Measurements from ENCODE around the gene FALEC.
A peak's percentile ranks its signal among the peaks of the same experiment; 100 is the strongest.

Gene FALEC

DNA sequence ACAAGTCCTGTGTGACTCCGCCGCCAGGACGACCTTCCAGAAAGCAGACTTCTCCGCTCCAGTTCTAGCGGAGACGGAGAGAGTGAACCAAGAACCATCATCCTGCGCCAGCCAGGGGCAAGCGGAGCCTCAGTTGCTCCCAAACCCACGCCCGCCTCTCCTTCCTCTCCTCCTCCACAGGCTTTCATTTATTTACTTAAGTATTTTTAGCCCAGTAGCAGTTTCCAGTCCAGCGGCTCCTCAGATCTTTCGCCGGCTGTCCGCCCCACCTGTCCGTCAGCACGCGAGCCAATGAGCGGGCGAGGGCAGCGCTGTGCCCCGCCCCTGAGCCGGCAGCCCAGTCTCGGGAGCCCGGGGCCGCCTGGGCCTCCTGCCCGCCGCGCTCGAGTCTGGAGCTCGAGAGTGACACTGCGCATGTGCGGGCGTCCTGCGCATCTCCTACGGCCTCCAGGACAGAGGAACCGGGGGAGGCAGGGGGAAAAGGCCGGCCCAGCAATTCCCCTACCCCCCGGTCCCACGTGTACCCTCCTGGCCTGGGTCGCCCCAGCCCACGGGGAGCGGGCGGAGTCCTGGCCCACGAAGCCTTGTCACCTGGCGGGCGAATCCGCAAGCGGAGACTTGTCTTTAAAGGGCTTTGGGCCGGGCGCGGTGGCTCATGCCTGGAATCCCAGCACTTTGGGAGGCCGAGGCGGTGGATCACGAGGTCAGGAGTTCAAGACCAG is at the start of gene FALEC:
Gene FALEC, plus strand, starts transcription at position 425 of the 722 bp plus-strand sequence.
- peak; percentile 93 to 94 for DNase-seq

DNA sequence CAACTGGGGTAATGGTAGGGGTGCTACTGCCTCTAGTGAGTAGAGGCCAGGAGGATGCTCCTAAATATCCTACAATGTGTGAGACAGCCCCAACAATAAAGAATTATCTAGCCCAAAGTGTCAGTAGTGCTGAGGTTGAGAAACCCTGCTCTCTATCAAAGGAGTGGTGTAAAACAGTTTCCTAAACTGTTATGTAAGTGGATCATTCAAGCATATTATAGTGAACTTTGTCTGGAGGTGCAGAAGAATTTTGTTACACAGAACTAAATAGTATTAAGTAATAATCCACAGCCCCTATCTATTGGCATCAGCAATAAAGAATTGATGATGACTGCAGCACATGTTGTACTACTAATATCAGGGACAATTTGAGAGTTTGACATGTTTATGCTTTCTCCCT is 48.6 kb upstream of the FALEC start:
- DNase-seq: no peak

DNA sequence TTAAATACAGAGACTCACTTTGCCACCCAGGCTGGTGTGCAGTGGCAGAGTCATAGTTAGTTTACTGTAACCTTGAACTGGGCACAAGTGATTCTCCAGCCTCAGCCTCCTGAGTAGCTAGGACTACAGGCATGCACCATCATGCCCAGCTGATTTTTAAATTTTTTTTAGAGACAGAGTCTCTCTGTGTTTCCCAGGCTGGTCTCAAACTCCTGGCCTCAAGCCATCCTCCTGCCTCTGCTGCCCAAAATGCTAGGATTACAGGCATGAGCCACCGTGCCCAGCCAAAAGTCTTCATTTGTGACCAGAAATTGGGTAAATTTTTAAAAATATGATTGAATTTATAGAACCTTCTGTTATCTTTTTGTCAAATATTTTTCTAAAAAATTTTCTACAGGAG is 46.3 kb upstream of the FALEC start:
- DNase-seq: no peak

DNA sequence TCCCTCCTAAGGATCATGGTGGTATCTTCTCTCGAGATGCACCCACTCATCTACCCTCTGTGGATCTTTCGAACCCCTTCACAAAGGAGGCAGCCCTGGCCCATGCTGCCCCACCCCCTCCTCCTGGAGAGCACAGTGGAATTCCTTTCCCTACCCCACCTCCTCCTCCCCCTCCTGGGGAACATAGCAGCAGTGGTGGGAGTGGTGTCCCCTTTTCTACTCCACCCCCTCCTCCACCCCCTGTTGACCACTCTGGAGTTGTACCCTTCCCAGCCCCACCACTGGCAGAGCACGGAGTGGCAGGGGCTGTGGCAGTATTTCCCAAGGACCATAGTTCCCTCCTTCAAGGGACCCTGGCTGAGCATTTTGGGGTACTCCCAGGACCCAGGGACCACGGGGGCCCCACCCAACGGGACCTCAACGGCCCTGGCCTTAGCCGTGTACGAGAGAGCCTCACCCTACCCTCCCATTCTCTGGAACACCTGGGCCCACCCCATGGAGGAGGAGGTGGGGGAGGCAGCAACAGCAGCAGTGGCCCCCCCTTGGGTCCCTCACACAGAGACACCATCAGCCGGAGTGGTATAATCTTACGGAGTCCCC is 42.9 kb upstream of the FALEC start:
- DNase-seq: no peak

DNA sequence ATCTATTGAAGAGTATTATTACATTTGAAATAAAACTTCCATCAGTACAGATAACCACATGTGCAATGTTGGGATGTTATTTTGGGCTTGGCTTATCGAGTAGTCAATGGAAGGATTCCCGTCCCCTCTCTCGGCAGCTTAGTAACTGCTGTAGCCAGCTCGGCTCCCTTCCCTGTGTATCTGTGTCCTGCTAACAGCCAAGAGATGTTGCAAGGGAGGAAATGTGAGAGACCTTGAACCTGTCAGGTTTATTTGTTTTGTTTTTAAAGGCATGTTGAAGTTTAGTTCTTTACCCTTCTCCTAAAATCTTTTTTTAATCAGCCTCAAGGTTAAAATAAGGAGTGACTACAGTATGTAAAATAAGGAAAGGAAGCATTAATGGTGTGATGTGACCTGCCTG is 41.9 kb upstream of the FALEC start:
- no peak for DNase-seq

DNA sequence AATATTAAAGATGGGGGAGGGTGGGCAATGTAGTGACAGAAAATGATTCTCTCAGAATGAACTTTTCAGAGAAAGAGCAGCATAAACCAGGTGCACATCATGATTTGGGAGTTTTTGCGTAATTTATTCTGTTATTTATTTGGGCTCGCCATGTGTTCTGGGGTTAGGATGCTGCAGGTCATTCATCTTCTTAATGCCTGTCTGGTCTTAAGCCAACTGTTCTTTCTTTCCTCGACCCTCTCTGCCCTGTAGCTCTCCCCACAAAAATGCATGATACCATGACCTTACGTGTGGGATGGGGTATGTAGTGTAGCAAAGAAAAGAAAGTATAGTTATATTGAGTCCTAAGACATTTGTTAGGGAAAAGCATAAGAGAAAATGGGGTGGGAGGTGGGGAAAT is 40.7 kb upstream of the FALEC start:
- DNase-seq: no peak

DNA sequence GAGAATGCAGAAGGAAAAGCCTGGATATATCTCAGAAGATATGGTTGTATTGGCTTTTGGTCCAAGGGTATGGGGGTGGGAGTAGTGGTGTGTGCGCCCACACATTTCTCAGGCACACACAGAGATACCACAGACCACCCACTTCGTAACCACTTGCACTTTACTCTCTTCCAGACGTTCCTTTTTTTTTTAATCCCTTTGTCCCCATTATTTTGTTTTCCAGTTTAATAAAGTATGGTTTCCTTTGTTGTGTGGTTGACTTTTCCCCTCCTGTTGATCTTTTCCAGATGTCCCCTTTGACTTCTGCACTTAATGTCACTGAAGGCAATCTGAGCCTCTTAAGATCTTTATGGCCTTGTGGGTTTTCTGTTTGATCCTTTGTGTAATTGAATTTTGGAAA is 38.8 kb upstream of the FALEC start:
- DNase-seq: no peak

DNA sequence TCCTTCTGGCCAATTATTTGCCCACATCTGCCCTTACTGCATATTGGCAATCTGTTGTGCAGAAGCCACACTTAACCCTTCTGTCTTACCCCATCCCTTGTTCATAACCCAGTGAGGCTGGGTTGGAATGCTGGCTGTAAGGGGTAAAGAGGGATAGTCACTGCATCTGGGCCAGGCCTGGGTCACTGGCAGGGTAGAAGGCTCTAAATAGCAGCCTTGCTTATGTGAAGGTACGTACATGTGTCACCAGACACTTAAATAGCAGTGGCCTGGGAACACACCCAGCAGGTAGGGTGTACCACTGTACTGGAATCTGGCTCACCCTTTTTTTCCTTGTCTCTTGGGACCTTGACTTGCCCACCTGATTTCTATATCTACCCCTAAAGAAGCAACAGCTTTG is 38.2 kb upstream of the FALEC start:
- DNase-seq: no peak

DNA sequence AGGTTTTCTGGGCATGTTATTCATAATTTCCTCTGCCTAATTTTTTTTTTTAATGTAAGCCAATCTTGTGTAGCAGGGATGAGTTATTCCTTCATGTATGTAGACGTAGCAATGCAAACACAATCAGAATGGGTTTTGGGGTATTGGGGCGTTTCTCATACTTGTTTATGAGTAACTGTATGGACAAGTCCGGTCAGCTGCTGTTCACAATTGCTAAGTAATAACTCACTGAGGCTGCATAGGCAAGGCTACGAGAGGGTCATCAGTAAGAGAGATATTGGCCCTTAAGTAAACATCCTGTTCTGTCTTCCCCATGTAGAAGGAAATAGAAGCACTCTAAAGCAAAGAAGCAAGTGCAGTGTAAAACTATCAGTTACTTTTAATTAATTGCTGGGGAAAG is 37.8 kb upstream of the FALEC start:
- DNase-seq: no peak

DNA sequence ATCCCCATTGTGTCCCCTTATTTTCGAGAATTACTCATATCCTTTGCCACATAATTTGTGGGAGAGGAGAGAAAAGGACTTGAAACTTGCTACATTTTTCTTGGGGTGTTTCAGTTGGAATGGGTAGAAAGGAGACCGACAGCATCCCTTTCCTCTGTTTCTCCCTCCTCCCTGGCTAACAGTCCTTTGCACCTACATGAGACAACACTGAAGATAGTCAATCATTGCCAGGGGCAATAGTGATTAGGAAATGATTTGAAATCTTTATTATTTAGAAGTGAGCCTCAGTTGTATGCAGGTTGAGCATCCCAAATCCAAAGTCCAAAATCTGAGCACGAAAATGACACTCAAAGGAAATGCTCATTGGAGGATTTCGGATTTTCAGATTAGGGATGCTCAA is 36.2 kb upstream of the FALEC start:
- no peak for DNase-seq

DNA sequence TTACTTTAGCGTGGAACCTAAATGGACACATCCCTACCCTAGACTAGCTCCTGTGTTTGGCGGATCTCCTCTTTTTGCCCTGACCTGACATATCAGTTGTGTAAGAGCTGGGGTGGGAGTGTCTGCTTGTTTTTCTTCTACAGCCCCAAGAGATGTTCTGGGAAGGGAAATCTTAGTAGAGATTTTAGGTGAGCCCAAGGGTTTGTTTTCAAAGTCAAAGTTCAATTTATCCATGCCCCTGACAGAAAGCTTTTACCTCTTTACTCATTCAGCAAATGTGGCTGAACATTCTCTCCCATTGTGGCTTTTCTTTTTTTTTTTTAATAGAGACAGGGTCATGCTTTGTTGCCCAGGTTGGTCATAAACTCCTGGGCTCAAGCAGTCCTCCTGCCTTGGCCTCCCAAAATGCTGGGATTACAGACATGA is 35.6 kb upstream of the FALEC start:
- no peak for DNase-seq

DNA sequence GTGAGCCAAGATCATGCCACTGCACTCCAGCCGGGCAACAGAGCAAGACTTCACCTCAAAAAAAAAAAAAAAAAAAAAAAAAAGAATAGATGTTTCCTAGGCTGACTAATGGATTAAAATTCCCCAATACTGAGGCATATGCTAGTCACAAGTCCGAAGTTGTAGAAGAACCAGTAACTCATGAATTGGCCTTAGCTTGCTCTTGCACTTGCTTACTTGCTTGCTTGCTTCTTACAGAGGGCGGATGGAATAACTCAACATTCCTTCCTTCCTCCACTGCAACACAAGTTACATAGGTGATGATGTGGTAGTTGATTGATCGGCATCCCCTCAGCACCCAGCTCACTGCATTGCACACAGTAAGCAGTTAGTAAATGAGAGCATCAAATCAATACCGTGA is 31.1 kb upstream of the FALEC start:
- DNase-seq: no peak

DNA sequence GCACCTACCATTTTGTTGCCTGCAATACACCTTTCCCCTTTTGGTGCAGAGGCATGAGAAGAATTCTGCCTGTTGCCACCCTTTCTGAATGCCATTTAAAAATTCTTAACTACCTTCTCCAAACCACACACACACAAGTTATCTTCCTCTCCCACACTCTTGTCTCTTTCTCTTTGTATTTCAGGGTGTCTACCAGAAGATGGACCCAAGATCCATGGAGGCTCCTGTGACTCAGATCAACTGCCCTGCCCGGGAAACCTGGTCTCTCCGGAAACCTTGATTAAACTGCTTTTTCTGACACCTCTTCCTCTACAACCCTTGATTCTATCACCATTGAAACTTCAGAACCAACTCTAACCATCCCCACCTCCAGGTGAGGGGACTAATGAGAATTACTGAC is 30.7 kb upstream of the FALEC start:
- DNase-seq: no peak

DNA sequence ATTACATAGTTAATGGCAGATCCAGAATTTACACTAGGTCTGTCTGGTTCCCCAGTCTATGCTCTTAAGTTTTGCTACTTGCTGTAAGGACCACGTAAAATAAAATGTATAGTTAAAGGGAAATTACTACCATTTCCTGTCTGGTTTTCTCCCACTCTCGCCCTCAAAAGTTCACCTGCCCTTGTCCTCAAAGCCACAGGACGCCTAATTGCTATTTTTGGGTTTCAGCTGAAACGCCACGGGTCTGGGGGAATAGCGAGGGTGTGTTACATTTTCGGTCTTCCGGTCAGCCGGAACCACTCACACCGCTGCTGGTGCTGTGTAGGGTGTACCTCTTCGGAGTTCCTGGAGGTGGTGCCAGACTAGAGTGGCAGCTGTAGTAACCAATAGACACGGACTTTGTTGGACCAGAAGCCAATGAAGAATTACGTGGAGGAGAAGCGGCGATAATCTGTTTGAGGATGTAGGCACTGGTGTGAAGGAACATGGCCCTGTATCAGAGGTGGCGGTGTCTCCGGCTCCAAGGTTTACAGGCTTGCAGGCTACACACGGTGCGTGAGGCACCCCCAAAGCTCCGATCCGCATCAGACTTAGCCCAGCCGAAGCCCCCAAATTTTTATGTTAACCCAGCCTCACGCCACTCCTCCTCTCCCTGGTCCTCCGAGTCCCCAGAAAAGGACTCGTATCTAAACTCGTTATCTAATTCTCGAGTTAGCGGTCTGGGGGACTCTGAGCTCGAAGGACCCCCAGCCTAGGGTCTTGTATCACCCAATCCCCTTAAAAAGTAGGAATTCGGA is 28.4 kb upstream of the FALEC start, which contains the start of gene TARS2:
Gene TARS2, plus strand, starts transcription at position 454 of the 797 bp plus-strand sequence. Its CDS starts 32 bp downstream, at position 486.
- DNase-seq: peak; percentile 97 to 98

DNA sequence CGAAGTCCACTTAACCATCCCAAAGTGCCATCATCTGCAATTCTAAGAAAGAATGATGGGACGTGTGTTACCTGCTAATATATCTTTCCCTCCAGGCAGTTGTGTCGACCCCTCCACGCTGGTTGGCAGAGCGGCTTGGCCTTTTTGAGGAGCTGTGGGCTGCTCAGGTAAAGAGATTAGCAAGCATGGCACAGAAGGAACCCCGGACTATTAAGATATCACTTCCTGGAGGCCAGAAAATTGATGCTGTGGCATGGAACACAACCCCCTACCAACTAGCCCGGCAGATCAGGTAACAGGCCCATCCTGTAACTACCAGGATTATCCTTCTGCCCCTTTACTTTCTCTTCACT is 27.8 kb upstream of the FALEC start:
- peak in 1 of 2 donors; percentile 21 for DNase-seq

DNA sequence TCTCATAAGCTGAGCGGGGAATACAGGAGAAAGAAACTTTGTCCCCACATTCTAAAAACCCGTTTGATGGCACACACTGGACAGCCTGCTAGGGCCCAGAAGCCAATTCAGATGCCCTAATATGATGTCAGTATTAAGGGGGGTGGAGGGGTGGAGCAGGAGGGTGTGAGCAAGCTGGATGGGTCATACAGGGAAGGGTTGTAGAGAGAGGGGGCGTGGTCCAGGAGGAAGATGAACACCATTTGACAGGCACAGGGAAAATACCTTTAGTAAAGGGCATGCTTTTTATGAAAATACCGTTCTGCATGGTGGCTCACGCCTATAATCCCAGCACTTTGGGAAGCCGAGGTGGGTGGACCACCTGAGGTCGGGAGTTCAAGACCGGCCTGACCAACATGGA is 22.4 kb upstream of the FALEC start:
- DNase-seq: no peak

DNA sequence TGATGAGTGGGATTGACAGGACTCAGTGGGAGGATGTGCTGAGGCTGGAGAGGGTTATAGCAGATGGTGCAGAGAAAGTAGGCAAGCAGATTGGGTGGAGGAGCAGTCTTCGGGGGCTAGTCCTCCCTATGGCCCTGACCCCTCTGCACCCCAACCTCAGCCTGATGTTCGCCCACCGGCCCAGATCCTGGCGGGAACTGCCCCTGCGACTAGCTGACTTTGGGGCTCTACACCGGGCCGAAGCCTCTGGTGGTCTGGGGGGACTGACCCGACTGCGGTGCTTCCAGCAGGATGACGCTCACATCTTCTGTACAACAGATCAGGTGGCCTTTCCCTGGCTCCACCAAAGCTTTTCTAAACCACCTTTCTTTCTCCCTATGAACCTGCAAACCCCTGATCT is 17.2 kb upstream of the FALEC start:
- no peak for DNase-seq

DNA sequence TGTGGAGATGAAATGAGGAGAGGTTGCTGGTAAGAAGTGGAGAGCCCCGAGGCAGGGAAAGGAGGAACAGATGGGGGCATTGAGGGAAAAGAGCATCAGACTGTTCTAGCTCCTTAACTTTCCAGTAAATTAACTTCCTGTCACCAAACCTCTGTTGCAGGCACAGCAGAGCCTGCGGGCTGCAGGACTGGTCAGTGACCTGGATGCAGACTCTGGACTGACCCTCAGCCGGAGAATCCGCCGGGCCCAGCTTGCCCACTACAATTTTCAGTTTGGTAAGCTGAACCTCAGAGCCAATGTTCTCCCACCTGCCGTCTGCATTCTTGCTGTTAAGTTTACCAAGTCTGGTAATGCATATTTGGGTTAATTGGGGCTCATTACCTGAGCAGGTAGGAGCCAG is 10.1 kb upstream of the FALEC start:
- no peak for DNase-seq

DNA sequence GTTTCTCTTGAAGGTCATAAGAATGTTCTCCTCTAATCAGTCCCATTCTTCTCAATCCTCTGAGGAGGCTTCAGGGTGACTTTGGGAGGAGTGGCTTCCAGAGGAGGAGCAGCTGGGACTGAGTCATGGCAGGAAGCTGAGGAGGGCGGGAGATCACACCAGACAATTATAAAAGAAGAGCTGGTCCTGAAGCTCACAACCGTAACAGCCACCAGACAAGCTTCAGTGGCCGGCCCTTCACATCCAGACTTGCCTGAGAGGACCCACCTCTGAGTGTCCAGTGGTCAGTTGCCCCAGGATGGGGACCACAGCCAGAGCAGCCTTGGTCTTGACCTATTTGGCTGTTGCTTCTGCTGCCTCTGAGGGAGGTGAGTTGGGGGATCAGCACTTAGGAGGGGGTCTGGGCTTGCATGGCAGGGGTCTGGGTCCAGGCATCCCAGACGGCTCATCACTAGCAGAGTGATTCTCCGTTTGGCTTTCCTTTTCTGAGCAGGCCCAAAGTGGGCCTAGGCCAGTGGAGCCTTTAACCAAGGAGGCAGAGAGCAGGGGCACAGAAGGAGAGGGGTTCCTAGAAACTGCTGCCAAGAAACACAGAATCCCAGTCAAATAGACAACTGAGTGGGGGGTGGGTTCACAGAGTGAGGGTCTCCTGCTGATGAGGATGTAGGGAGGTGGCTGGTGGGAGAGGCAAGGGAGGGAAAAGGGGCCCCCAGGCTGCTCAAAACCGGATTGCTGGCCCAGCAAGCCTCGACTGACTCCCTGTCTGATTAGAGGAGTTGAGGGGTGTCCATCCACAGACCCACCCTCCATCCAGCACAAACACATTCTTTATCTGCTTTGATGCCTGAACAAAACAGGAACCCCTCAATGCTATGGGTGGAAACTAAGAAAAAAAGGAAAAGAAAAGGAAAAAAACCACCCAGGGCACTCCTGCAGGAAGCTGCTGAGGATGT is 7.4 kb upstream of the FALEC start, which contains the start of gene ECM1:
Gene ECM1, plus strand, starts transcription at position 198 of the 953 bp plus-strand sequence. Its CDS starts 101 bp downstream, at position 299.
- DNase-seq: peak in 1 of 2 donors; percentile 6

DNA sequence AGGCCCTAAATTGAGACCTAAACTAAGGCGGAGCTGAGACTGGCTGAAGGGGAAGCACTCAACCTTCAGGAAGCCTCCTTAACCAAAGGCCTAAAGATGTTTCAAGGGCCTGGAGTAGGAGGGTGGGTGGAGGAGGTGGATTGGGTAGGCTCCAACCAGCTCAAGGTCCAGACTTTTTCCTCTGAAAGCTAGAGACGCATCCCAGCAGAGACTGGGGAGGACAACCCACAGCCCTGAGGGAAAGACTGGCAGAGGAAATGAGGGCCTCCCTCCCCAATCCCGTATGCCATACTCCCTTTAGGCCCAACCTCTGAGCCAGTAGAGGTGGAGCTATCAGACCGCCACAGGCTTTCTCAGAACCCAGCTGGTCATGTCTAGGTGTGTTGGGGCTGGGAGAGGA is 6.6 kb upstream of the FALEC start:
- no peak for DNase-seq

DNA sequence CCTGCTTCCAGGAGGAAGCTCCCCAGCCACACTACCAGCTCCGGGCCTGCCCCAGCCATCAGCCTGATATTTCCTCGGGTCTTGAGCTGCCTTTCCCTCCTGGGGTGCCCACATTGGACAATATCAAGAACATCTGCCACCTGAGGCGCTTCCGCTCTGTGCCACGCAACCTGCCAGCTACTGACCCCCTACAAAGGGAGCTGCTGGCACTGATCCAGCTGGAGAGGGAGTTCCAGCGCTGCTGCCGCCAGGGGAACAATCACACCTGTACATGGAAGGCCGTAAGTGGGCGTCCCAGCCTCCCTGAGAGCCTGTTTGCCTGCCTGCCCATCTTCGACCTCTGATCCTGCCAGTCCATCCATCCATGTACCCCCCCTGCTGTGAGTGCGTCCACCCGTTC is 4.0 kb upstream of the FALEC start:
- DNase-seq: no peak

DNA sequence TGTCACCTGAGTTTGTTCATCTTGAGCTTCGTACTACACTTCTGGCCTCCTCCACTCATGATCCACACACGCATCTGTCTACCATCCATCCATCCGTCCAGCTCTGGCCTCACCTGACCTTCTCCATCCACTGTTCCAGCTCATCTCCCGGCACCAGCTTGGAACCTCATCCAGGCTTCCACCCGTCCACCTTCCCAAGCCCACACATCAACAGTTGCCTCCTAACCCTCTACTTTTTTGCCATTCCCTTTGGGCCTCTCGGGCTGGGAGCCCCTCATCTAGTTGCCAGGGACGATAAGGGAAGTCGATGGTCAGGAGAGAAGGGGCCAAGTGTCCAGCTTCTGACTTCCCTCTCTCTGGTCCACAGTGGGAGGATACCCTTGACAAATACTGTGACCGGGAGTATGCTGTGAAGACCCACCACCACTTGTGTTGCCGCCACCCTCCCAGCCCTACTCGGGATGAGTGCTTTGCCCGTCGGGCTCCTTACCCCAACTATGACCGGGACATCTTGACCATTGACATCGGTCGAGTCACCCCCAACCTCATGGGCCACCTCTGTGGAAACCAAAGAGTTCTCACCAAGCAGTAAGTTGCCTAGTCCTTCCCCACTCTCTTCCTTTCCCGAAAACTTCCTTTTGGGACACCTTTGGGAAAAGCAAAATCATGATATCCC is 3.4 kb upstream of the FALEC start:
- DNase-seq: no peak

Measured in CD4-positive, alpha-beta T cell treated with Interferon alpha-2 for 1 hour (primary cell).